ES-I3 (cell line): ENCODE measurements around the gene RPL22L1.
"Not testable (repeated sequence)": the region's sequence is repeated elsewhere in the genome, so short reads cannot be mapped to it uniquely, and the experiment has no call there.

Source experiments
- H3K36me3 ChIP-seq: 2 replicates; pipeline ENCODE4 v1.6.1; 2013; ENCODE audit warnings: mild to moderate bottlenecking, low read length, control low read depth, moderate library complexity; ENCODE audit not compliant: insufficient read depth
- H3K4me1 ChIP-seq: 2 replicates; pipeline ENCODE4 v1.6.1; 2013; ENCODE audit warnings: mild to moderate bottlenecking, control low read depth, low read length; ENCODE audit not compliant: insufficient read depth
- H3K9ac ChIP-seq: 2 replicates; pipeline ENCODE4 v1.6.1; 2013; ENCODE audit warnings: low read depth, mild to moderate bottlenecking, low read length, moderate library complexity
- H3K9me3 ChIP-seq: 2 replicates; pipeline ENCODE4 v1.6.1; 2013; ENCODE audit warnings: mild to moderate bottlenecking, low read length, moderate library complexity; ENCODE audit not compliant: control insufficient read depth, insufficient read depth

Gene RPL22L1

DNA sequence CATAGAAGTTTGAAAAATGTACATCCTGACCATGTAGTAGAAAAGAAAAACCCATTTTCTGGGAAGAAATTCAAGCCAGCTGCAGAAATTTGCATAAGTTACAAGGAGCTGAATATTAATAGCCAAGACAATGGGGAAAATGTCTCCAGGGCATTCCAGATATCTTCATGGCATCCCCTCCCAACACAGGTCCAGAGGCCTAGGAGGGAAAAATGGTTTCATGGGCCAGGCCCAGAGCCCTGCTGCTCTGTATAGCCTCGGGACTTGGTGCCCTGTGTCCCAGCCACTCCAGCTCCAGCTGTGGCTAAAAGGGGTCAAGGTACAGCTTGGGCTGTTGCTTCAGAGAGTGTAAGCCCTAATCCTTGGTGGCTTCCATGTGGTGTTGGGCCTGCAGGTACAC, 27.2 kb upstream of the RPL22L1 start:
- not testable (repeated sequence) for H3K4me1 ChIP-seq, H3K9me3 ChIP-seq, H3K9ac ChIP-seq, H3K36me3 ChIP-seq

DNA sequence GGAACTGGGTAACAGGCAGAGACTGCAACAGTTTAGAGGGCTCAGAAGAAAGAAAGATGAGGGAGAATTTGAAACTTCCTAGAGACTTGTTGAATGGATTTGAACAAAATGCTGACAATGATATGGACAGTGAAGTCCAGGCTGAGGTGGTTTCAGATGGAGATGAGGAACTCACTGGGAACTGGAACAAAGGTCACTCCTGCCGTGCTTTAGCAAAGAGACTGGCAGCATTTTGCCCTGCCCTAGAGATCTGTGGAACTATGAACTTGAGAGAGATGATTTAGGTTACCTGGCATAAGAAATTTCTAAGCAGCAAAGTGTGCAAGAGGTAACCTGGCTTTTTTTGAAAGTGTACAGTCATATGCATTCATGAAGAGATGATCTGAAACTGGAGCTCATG, 26.8 kb upstream of the RPL22L1 start:
- no peaks in the 10 kb centered on the region for H3K36me3 ChIP-seq
- H3K9ac ChIP-seq: no peak overlapping the region
- H3K9me3 ChIP-seq: peaks cover 8% of the 10 kb centered on the region; the same call in 1 of the 2 replicates
- no peaks in the 10 kb centered on the region for H3K4me1 ChIP-seq

DNA sequence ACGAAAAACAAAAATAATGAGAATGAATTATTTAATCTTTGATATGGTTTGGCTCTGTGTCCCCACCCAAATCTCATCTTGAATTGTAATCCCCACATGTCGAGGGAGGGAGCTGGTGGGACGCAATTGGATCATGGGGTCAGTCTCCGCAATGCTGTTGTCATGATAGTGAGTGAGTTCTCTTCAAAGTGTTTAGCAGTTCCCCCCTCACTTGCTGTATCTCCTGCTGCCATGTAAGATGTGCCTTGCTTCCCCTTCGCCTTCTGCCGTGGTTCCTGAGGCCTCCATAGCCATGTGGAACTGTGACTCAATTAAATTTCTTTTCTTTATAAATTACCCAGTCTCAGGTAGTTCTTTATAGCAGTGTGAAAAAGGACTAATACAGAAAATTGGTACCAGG, 26.3 kb upstream of the RPL22L1 start:
- H3K36me3 ChIP-seq, H3K9ac ChIP-seq, H3K9me3 ChIP-seq, H3K4me1 ChIP-seq: not testable (repeated sequence)

DNA sequence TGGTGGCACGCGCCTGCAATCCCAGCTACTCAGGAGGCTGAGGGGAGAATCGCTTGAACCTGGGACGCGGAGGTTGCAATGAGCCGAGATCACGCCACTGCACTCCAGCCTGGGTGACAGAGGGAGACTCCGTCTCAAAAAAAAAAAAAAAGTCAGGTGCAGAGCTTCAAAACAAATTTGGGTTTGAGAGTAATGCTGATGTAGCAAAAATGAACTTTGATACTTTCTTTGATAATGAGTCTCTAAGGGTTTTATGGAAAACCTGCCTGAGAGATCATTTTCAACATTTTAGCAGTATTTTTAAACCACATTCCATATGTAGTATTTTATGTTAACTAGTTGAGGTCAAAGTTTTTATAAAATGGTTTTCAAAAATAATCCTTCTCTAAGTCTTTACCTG, 23.9 kb upstream of the RPL22L1 start:
- Histone ChIP-seq H3K4me1 (no peaks in the 10 kb centered on the region), H3K9ac (no peak overlapping the region), H3K36me3 (no peaks in the 10 kb centered on the region), H3K9me3 (peaks cover 8% of the 10 kb centered on the region; the same call in 1 of the 2 replicates)

DNA sequence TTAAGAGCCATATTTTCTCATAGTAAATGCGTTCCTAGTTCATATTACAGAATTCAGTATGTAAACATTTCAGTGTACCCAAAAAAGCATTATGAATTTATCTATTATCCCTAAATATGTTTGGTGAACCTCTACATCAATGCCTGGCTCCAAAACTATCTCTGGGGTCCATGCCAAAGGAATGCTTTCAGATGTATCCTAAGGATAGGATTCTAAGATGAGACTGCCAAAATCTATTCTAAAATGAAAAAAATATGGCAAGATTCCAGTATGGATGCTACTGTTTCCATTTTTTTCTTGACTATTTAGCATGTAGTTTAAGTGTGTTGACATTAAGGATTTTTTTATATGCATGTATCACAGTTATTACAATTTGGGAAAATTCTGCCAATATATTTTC, 19.6 kb upstream of the RPL22L1 start:
- Histone ChIP-seq H3K9ac (no peak overlapping the region), H3K36me3 (no peaks in the 10 kb centered on the region), H3K4me1 (no peaks in the 10 kb centered on the region), H3K9me3 (no peaks in the 10 kb centered on the region)

DNA sequence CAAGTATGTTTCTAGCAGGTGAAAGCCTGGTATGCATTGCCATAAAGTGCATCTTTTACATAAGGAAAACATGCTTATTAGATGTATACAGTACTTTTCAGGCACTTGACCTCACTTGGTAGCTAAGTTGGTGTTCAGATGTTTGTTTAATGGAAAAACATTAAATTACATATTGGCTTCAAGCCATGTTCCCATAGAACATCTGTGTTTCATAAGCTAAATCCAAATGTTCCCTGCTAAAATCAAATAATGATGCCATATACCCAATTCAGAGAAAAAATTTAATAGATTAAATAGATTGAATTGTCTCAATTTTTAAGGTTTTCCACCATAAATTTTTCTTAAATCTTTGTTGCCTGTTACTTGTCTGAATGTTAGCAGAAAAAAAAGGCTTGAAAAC, 19.1 kb upstream of the RPL22L1 start:
- Histone ChIP-seq H3K9me3 (no peaks in the 10 kb centered on the region), H3K4me1 (no peaks in the 10 kb centered on the region), H3K36me3 (no peaks in the 10 kb centered on the region), H3K9ac (no peak overlapping the region)

DNA sequence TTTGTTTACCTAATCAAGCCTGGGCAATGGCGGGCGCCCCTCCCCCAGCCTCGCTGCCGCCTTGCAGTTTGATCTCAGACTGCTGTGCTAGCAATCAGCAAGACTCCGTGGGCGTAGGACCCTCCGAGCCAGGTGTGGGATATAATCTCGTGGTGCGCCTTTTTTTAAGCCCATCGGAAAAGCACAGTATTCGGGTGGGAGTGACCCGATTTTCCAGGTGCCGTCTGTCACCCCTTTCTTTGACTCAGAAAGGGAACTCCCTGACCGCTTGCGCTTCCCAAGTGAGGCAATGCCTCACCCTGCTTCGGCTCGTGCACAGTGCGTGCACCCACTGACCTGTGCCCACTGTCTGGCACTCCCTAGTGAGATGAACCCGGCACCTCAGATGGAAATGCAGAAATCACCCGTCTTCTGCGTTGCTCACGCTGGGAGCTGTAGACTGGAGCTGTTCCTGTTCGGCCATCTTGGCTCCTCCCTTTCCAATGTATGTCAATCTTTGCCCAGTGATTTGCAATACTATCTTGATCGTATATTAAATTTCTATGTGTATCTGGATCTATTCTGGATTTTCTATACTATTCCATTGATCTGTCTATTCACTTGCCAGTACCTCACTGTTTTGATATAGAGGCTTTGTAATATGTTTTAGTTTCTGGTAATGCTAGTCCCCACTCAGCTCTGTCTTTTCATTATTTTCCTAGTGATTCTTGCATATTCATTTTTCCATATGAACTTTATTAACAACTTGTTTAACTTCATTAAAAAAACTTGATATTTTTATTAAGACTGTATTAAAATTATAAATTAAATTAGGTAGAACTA, 14.3 kb upstream of the RPL22L1 start:
- H3K9ac ChIP-seq: peak overlapping the region; percentile 38
- H3K36me3 ChIP-seq, H3K4me1 ChIP-seq, H3K9me3 ChIP-seq: not testable (repeated sequence)

DNA sequence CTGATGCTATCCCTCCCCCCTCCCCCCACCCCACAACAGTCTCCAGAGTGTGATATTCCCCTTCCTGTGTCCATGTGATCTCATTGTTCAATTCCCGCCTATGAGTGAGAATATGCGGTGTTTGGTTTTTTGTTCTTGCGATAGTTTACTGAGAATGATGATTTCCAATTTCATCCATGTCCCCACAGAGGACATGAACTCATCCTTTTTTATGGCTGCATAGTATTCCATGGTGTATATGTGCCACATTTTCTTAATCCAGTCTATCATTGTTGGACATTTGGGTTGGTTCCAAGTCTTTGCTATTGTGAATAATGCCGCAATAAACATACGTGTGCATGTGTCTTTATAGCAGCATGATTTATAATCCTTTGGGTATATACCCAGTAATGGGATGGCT, 8.7 kb upstream of the RPL22L1 start:
- H3K9ac ChIP-seq, H3K9me3 ChIP-seq, H3K4me1 ChIP-seq, H3K36me3 ChIP-seq: not testable (repeated sequence)

DNA sequence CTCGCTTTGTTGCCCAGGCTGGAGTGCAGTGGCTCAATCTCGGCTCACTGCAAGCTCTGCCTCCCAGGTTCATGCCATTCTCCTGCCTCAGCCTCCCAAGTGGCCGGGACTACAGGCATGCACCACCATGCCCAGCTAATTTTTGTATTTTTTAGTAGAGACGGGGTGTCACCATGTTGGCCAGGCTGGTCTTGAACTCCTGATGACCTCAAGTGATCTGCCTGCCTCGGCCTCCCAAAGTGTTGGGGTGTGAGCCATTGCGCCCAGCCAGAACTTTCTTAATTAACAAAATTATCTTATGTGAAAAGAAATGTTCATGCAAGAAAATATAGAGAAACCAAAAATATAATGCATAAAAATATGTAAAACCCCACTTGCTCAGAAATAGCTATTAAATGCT, 7.3 kb upstream of the RPL22L1 start:
- H3K4me1 ChIP-seq, H3K36me3 ChIP-seq, H3K9ac ChIP-seq, H3K9me3 ChIP-seq: not testable (repeated sequence)

DNA sequence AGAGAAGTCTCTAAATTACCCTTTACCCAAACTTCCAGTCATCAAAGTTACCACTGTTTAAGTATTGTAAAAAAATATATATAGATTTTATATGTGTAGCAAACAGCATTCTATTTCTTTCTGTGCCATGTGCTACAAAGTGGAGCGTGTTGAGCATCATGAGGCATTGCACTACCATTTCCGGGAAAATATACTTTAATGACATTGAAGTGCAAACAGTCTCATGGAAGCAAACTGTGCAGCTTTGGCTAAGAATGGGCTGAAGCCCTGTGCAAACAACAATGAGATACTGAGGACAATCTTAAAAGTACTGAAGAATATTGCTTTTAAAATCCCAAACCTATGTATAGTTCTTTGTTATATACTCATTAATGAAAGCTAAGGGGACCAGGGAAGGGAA, 6.5 kb upstream of the RPL22L1 start:
- no peaks in the 10 kb centered on the region for H3K9me3 ChIP-seq
- no peak overlapping the region for H3K9ac ChIP-seq
- no peaks in the 10 kb centered on the region for H3K36me3 ChIP-seq
- H3K4me1 ChIP-seq: no peaks in the 10 kb centered on the region

DNA sequence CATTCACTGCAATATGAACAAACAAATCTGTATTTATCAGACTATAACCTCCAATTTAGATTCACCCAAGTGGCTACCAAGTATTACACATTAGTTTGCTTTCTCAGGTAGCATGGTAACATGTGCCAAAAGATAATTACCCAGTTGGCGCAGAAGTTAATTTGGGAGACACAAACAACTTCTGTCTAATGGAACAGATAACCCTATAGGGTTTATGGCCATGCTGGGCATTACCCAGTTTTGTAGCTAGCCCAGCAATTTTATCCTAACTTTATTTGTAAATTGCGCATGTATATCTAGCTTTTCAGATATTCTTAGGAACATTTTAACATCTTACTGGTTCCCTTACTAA, 780 bp downstream of the RPL22L1 start:
- Histone ChIP-seq H3K36me3 (peaks cover 7% of the 10 kb centered on the region; the same call in 1 of the 2 replicates), H3K9me3 (no peaks in the 10 kb centered on the region), H3K9ac (peak overlapping the region; percentile 96), H3K4me1 (peaks cover 4% of the 10 kb centered on the region; the same call in 1 of the 2 replicates)

DNA sequence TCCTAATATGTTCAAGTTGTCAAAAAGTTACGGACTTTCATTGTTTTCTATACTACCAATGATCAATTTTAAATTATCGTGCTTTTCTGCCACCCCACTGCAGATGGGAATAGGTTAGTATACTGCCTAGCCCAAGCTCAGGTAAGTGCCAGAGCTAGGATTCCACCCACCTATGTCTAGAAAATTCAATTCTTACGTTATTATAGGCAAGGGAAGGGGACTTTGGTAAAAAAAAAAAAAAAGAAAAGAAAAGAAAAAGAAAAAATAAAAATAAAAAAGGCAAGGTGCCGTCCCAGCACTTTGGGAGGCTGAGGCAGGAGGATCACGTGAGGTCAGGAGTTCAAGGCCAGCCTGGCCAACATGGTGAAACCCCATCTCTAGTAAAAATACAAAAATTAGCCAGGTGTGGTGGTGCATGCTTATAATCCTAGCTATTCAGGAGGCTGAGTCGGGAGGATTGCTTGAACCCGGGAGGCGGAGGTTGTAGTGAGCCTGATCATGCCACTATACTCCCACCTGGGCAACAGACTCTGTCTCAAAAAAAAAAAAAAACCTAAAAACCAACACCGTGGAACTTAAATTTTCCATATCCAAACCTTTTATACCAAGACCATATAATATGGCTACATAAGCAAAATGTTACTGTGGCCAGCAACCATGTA, 1.3 kb downstream of the RPL22L1 start:
- Histone ChIP-seq H3K9ac (peak overlapping the region; percentile 96), H3K4me1 (peaks cover 4% of the 10 kb centered on the region; the same call in 1 of the 2 replicates), H3K36me3 (peaks cover 7% of the 10 kb centered on the region; the same call in 1 of the 2 replicates)

DNA sequence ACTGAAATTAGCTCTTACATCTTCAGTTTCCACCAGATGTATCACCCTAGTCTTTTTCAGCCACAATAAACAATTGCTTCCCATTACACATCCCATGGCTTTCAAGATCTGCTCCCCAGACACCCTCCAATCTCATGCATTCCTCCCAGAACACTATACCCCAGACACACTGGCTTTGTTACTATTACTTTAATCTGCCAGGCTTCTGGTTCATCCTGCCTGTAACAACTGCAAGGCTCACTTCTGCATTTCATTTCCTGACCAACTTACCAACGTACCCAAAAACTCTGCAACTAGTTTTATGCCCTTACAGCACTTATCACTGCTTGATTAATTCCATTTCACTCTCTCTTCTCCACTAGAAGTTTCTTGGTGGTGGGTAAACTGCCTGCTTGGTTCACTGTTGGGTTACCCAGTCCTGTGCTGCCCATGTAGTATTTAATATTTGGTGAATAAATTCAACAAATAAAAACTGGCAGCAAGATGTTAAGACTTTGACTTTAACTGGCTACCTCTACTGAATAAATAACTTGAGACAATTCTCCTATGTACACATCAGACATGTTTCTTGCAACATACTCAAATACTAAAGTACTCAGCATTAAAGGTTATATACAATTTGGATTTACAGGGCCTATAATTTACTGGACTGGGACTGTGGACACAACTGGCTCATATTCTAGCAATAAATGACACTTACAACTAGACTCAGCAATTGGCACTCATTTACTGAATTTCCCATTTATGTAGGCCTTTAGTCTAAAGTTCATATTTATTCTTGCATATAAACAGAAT, 2.7 kb downstream of the RPL22L1 start:
- H3K4me1 ChIP-seq: peaks cover 4% of the 10 kb centered on the region; the same call in 1 of the 2 replicates
- H3K9me3 ChIP-seq: no peaks in the 10 kb centered on the region
- peaks cover 7% of the 10 kb centered on the region; the same call in 1 of the 2 replicates for H3K36me3 ChIP-seq
- no peak overlapping the region for H3K9ac ChIP-seq

More for the DNA sequence above, 1.3 kb downstream of the RPL22L1 start:
- no peaks in the 10 kb centered on the region for H3K9me3 ChIP-seq

DNA sequence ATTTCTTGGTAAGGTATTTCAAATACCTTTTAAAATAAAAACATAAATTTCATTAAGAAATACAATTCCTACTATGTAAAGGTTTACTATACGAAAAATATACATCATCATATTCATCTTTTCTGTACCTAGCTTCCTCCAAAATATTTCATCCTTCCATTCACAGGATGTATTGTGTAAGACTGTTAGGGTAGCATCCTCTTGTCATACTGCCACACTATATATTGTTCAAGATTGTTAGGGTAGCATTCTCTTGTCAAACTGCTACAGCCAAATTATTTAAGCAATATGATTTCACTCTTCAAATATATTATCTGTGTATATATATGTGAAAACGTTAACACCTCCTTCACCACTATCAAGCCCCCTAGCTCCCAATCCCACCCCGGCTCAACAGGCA, 3.5 kb downstream of the RPL22L1 start:
- peaks cover 7% of the 10 kb centered on the region; the same call in 1 of the 2 replicates for H3K36me3 ChIP-seq
- H3K4me1 ChIP-seq: peaks cover 4% of the 10 kb centered on the region; the same call in 1 of the 2 replicates
- H3K9me3 ChIP-seq: no peaks in the 10 kb centered on the region
- no peak overlapping the region for H3K9ac ChIP-seq
